Tibial nerve (tissue), 4 donors: Measurements from ENCODE around the gene SIPA1L3. TPM values are rescaled to one million over a fixed set of nuclear protein-coding genes. Genes with fewer than 3 reads are reported as not detected.

ENCODE experiments used
- DNase-seq, 2 donors: peaks; one replicate each; pipeline ENCODE4 v3.0.0-alpha.2; 2019; ENCODE audit warnings: low spot score in 2 of 2
- H3K27ac ChIP-seq, 4 donors: fragments of 200-600 bp; sonication (generic) in 3 of 4; one replicate each; pipeline ENCODE4 v1.5.1; 2017 to 2019; ENCODE audit warnings: mild to moderate bottlenecking in 1 of 4
- H3K27me3 ChIP-seq, 2 donors: fragments of 200-600 bp; sonication (generic) in 1 of 2; one replicate each; pipeline versions ENCODE4 v1.5.1 to v1.6.0; 2017 to 2019
- H3K36me3 ChIP-seq, 3 donors: fragments of 200-600 bp; sonication (generic); one replicate each; pipeline ENCODE4 v1.5.1; 2018 to 2019
- H3K4me1 ChIP-seq, 4 donors: fragments of 200-600 bp; sonication (generic) in 3 of 4; one replicate each; pipeline ENCODE4 v1.5.1; 2017 to 2019
- H3K4me3 ChIP-seq, 4 donors: fragments of 200-600 bp; sonication (generic) in 3 of 4; one replicate each; pipeline ENCODE4 v1.5.1; 2017 to 2019; ENCODE audit warnings: mild to moderate bottlenecking in 1 of 4, moderate library complexity in 1 of 4
- H3K9me3 ChIP-seq, 4 donors: fragments of 200-600 bp; sonication (generic) in 3 of 4; one replicate each; pipeline ENCODE4 v1.5.1; 2017 to 2019
- EP300 ChIP-seq, 2 donors: sonication (generic); formaldehyde crosslinking; IDR thresholded peaks; one replicate each; pipeline ENCODE4 v1.6.1; 2017; ENCODE audit warnings: antibody characterized with exemption in 2 of 2, mild to moderate bottlenecking in 1 of 2
- POLR2A ChIP-seq, 2 donors: fragments of 450-650 bp; IDR thresholded peaks; one replicate each; pipeline ENCODE4 v1.6.1; 2017; ENCODE audit warnings: antibody characterized with exemption in 2 of 2, mild to moderate bottlenecking in 2 of 2, moderate library complexity in 2 of 2
- WGBS, 2 donors: methylation state at CpG; one replicate each; pipeline ENCODE4 v1.1.5; 2018; 5-methylcytosine and 5-hydroxymethylcytosine counted together
- total RNA-seq, 4 donors: library from RNA; depleted of rRNA; stranded (reverse); fragments of >200 nt; gene quantifications; one replicate each; pipeline ENCODE4 v1.1.0, GENCODE V29; 2016
- TF ChIP-seq, protein P1 (sequence below), 5 experiments: fragments of 200-600 bp in 3 of 5; fragments of 450-650 bp in 2 of 5; sonication (generic) in 3 of 5; IDR thresholded peaks; one replicate each; pipeline ENCODE4 v1.5.1; 2016 to 2019; ENCODE audit warnings: antibody characterized with exemption in 5 of 5, mild to moderate bottlenecking in 3 of 5, moderate library complexity in 2 of 5

SIPA1L3 gene
- total RNA-seq, 4 donors from 2014 or later: 8.3 to 43.9 (median 17.0) TPM

DNA sequence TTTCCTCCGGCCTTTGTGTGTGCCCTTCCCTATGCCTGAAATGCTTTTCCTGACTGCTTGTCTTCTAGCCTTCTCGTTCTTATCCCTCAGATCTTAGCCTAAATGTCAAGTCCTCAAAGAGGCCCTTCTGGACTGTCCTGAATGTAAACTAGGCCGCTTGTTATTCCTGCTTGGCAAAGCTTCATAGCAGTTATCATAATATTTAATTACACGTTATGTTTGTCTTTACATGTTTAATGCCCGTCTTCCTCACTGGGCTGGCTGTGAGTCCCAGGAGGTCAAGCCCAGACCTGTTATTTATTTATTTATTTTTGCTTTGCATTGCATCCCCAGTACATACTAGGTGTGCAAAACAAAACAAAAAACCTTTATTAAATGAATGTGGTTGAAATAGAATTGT, 62.7 kb downstream of the SIPA1L3 start:
- 88 to 89% methylated on average over 5 of the region's 5 CpGs for WGBS, 2 donors
- peaks cover 0 to 13% (median 0%) of the 10 kb centered on the region in 3 donors for H3K36me3 ChIP-seq
- no peak overlapping the region for H3K27ac ChIP-seq
- peaks cover 0 to 13% (median 0%) of the 10 kb centered on the region in 4 donors for H3K4me1 ChIP-seq
- H3K9me3 ChIP-seq: peaks cover 0 to 24% (median 3%) of the 10 kb centered on the region in 4 donors
- DNase-seq: no peak
- no peak for TF ChIP-seq POLR2A (IDR thresholded peaks at IDR 0.05)
- TF ChIP-seq EP300 (IDR thresholded peaks at IDR 0.05): no peak
- TF ChIP-seq, protein P1, sequence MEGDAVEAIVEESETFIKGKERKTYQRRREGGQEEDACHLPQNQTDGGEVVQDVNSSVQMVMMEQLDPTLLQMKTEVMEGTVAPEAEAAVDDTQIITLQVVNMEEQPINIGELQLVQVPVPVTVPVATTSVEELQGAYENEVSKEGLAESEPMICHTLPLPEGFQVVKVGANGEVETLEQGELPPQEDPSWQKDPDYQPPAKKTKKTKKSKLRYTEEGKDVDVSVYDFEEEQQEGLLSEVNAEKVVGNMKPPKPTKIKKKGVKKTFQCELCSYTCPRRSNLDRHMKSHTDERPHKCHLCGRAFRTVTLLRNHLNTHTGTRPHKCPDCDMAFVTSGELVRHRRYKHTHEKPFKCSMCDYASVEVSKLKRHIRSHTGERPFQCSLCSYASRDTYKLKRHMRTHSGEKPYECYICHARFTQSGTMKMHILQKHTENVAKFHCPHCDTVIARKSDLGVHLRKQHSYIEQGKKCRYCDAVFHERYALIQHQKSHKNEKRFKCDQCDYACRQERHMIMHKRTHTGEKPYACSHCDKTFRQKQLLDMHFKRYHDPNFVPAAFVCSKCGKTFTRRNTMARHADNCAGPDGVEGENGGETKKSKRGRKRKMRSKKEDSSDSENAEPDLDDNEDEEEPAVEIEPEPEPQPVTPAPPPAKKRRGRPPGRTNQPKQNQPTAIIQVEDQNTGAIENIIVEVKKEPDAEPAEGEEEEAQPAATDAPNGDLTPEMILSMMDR (IDR thresholded peaks at IDR 0.05): no peak
- H3K27me3 ChIP-seq: no peaks in the 10 kb centered on the region
- H3K4me3 ChIP-seq: no peak overlapping the region

DNA sequence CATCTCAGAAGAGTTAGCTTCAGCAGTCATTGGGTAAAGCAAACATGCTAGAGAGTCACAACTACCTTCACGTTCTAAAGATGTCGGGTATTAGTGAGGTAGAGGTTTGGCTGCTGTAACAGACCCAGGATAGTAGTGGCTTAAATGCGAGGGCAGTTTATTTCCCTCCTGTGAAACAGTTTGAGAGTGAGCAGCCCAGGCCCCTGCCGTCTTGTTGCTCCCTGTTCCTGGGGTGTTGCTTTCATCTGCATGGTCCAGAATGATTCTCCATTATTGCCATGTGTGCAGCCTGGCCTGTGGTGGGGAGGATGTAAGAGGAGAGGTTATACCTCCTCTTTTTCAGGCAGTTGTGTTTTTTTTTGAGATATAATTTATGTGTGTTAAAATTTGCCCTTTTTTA, 63.7 kb downstream of the SIPA1L3 start:
- DNase-seq: no peak
- 92 to 97% methylated on average over 4 of the region's 4 CpGs for WGBS, 2 donors

DNA sequence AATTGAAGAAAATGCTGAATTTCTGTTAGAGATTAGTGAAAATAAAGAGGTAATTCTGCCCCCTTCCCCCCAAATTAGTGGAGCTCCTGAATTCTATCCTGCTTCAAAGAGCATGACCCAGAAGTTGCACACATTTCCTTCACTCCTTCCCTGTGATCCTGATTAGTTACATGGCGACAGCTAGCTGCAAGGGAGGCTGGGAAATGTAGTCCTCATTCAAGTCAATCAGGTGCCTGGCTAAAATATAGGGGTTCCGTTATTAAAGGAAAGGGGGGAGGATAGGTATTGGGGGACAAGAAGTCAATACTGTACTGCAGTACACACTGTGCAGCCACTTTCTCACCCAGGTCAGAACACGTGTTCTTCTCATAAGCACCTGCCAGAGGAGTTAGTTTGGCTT, 65.8 kb downstream of the SIPA1L3 start:
- Histone ChIP-seq H3K4me1 (no peaks in the 10 kb centered on the region), H3K4me3 (no peak overlapping the region), H3K9me3 (peaks cover 0 to 24% (median 3%) of the 10 kb centered on the region in 4 donors), H3K27ac (no peak overlapping the region), H3K36me3 (peaks cover 0 to 13% (median 0%) of the 10 kb centered on the region in 3 donors), H3K27me3 (no peaks in the 10 kb centered on the region)
- 98 to 100% methylated on average over 3 of the region's 3 CpGs for WGBS, 2 donors
- TF ChIP-seq POLR2A (IDR thresholded peaks at IDR 0.05) (no peak), EP300 (IDR thresholded peaks at IDR 0.05) (no peak)
- TF ChIP-seq, protein P1 (IDR thresholded peaks at IDR 0.05): no peak
- no peak for DNase-seq

More for the DNA sequence above, 63.7 kb downstream of the SIPA1L3 start:
- Histone ChIP-seq H3K4me1 (peaks cover 0 to 12% (median 0%) of the 10 kb centered on the region in 4 donors), H3K4me3 (no peak overlapping the region), H3K27ac (no peak overlapping the region), H3K36me3 (peaks cover 0 to 13% (median 0%) of the 10 kb centered on the region in 3 donors), H3K27me3 (no peaks in the 10 kb centered on the region), H3K9me3 (peaks cover 0 to 24% (median 3%) of the 10 kb centered on the region in 4 donors)
- TF ChIP-seq, protein P1 (IDR thresholded peaks at IDR 0.05): no peak
- TF ChIP-seq EP300 (IDR thresholded peaks at IDR 0.05): no peak
- no peak for TF ChIP-seq POLR2A (IDR thresholded peaks at IDR 0.05)

DNA sequence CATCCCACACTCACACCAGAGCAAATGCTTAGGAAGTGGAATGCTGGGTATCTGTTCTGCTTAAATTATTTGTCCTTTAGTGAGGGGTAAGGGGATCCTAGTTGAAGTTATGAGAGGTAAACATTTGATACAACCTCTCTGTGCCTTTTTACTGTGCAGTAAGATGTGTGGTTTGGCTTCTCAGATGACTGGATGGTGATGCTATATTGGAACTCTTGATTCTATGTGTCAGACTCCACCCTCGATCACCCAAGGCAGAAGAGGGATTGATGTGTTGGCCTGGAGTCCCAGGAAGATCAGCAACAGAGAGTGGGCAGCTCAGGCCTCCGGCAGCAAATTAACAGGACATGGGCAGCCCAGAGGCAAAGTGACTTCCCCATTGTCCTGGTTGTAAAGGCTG, 66.7 kb downstream of the SIPA1L3 start:
- no peak for DNase-seq
- no peak overlapping the region for H3K4me3 ChIP-seq

DNA sequence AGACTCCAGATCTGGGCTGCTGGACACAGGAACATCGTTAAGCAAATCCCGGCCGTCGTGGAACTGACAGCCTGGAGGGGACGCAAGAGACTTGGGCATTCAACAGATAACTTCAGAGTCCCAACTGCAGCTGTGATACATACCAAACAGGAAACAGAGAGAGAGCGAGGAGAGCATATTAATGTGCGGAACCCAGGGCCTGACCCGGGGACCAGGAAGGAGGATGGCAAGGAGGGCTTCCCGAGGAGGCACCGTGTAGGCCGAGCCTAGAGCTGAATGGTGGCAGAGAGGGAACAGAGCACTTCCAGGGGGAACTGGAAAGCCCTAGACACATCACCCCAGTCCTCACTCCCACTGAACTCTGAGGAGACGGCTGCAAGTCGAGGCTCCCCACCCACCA, 68.1 kb downstream of the SIPA1L3 start:
- Histone ChIP-seq H3K9me3 (peaks cover 0 to 20% (median 3%) of the 10 kb centered on the region in 4 donors), H3K4me1 (peaks cover 0 to 12% (median 4%) of the 10 kb centered on the region in 4 donors), H3K36me3 (peaks cover 0 to 12% (median 0%) of the 10 kb centered on the region in 3 donors), H3K27me3 (no peaks in the 10 kb centered on the region), H3K27ac (no peak overlapping the region), H3K4me3 (no peak overlapping the region)
- WGBS, 2 donors: 86 to 91% methylated on average over 13 of the region's 13 CpGs
- DNase-seq: no peak
- no peak for TF ChIP-seq EP300 (IDR thresholded peaks at IDR 0.05)
- TF ChIP-seq, protein P1 (IDR thresholded peaks at IDR 0.05): peak in 1 of 5 experiments; percentile 2
- TF ChIP-seq POLR2A (IDR thresholded peaks at IDR 0.05): no peak

More for the DNA sequence above, 66.7 kb downstream of the SIPA1L3 start:
- Histone ChIP-seq H3K27ac (no peak overlapping the region), H3K27me3 (no peaks in the 10 kb centered on the region), H3K36me3 (peaks cover 0 to 13% (median 0%) of the 10 kb centered on the region in 3 donors), H3K9me3 (peaks cover 0 to 24% (median 3%) of the 10 kb centered on the region in 4 donors), H3K4me1 (peaks cover 0 to 5% (median 2%) of the 10 kb centered on the region in 4 donors)
- TF ChIP-seq EP300 (IDR thresholded peaks at IDR 0.05) (no peak), POLR2A (IDR thresholded peaks at IDR 0.05) (no peak)
- TF ChIP-seq, protein P1 (IDR thresholded peaks at IDR 0.05): no peak
- WGBS, 2 donors: 61 to 90% methylated on average over 2 of the region's 2 CpGs
